Suprapubic skin (tissue), 4 donors: ENCODE data around the gene TMEM178B. TPM values are rescaled to one million over a fixed set of nuclear protein-coding genes. Genes with fewer than 3 reads are reported as not detected.

ENCODE experiments used
- DNase-seq, 2 donors: peaks; one replicate each; pipeline ENCODE4 v3.0.0-alpha.2; 2019; ENCODE audit warnings: low spot score in 2 of 2
- H3K27ac ChIP-seq: fragments of 200-600 bp; sonication (generic); one replicate; pipeline ENCODE4 v1.5.1; 2019
- H3K27me3 ChIP-seq: fragments of 200-600 bp; sonication (generic); one replicate; pipeline ENCODE4 v1.5.1; 2019
- H3K36me3 ChIP-seq: fragments of 200-600 bp; sonication (generic); one replicate; pipeline ENCODE4 v1.5.1; 2019
- H3K4me1 ChIP-seq: fragments of 200-600 bp; sonication (generic); one replicate; pipeline ENCODE4 v1.5.1; 2019
- H3K4me3 ChIP-seq: fragments of 200-600 bp; sonication (generic); one replicate; pipeline ENCODE4 v1.5.1; 2019; ENCODE audit warnings: mild to moderate bottlenecking
- H3K9me3 ChIP-seq: fragments of 200-600 bp; sonication (generic); one replicate; pipeline ENCODE4 v1.5.1; 2019
- CTCF ChIP-seq, 2 donors: fragments of 200-600 bp in 1 of 2; fragments of 450-650 bp in 1 of 2; sonication (generic) in 1 of 2; IDR thresholded peaks; one replicate each; pipeline ENCODE4 v1.5.1; 2016 to 2019; ENCODE audit warnings: antibody characterized with exemption in 2 of 2, mild to moderate bottlenecking in 1 of 2, moderate library complexity in 1 of 2
- EP300 ChIP-seq: sonication (generic); formaldehyde crosslinking; IDR thresholded peaks from one replicate; pipeline ENCODE4 v1.6.1; 2017; ENCODE audit warnings: antibody characterized with exemption
- POLR2A ChIP-seq, 2 donors: fragments of 450-650 bp; IDR thresholded peaks; one replicate each; pipeline ENCODE4 v1.6.1; 2017; ENCODE audit warnings: antibody characterized with exemption in 2 of 2, mild to moderate bottlenecking in 2 of 2, moderate library complexity in 2 of 2
- POLR2AphosphoS5 ChIP-seq, 3 donors: sonication (generic); formaldehyde crosslinking; IDR thresholded peaks; one replicate each; pipeline ENCODE4 v1.6.1; 2017; ENCODE audit warnings: antibody characterized with exemption in 3 of 3
- WGBS: methylation state at CpG from one replicate; pipeline ENCODE4 v1.1.5; 2018; 5-methylcytosine and 5-hydroxymethylcytosine counted together
- total RNA-seq, 4 donors: library from RNA; depleted of rRNA; stranded (reverse); fragments of >200 nt; gene quantifications; one replicate each; pipeline ENCODE4 v1.1.0, GENCODE V29; 2016

TMEM178B gene
- total RNA-seq, 4 donors from 2014 or later = 0.34 to 1.6 (median 0.72) TPM

- Histone ChIP-seq H3K27me3 (no peaks in the 10 kb centered on the region), H3K27ac (no peak overlapping the region), H3K4me1 (no peaks in the 10 kb centered on the region), H3K4me3 (no peak overlapping the region), H3K36me3 (no peaks in the 10 kb centered on the region), H3K9me3 (no peaks in the 10 kb centered on the region)
- 82% methylated on average over 7 of the region's 7 CpGs for WGBS
- no peak for DNase-seq
- TF ChIP-seq CTCF (IDR thresholded peaks at IDR 0.05) (no peak), POLR2AphosphoS5 (IDR thresholded peaks at IDR 0.05) (no peak), EP300 (no peak), POLR2A (IDR thresholded peaks at IDR 0.05) (no peak)
These were observed 336.6 kb downstream of the TMEM178B start for GRCh38 chr7:141410353-141411000.

GRCh38 chr7:141411133-141411532 lies 337.3 kb downstream of the TMEM178B start:
- H3K4me1 ChIP-seq = no peaks in the 10 kb centered on the region
- H3K36me3 ChIP-seq = no peaks in the 10 kb centered on the region
- no peaks in the 10 kb centered on the region for H3K9me3 ChIP-seq
- no peak overlapping the region for H3K4me3 ChIP-seq
- DNase-seq = no peak
- TF ChIP-seq POLR2AphosphoS5 (IDR thresholded peaks at IDR 0.05) = no peak
- no peaks in the 10 kb centered on the region for H3K27me3 ChIP-seq
- no peak overlapping the region for H3K27ac ChIP-seq
- 86% methylated on average over 4 of the region's 4 CpGs for WGBS

GRCh38 chr7:141415999-141416398 lies 342.1 kb downstream of the TMEM178B start:
- no peak for TF ChIP-seq EP300
- TF ChIP-seq POLR2A (IDR thresholded peaks at IDR 0.05) = no peak
- TF ChIP-seq POLR2AphosphoS5 (IDR thresholded peaks at IDR 0.05) = no peak
- TF ChIP-seq CTCF (IDR thresholded peaks at IDR 0.05) = no peak
- Histone ChIP-seq H3K4me1 (no peaks in the 10 kb centered on the region), H3K4me3 (no peak overlapping the region), H3K36me3 (no peaks in the 10 kb centered on the region), H3K9me3 (no peaks in the 10 kb centered on the region), H3K27me3 (no peaks in the 10 kb centered on the region), H3K27ac (no peak overlapping the region)
- DNase-seq = no peak
- 65% methylated on average over 3 of the region's 3 CpGs for WGBS

GRCh38 chr7:141416650-141417270 lies 342.9 kb downstream of the TMEM178B start:
- H3K27ac ChIP-seq = no peak overlapping the region
- no peaks in the 10 kb centered on the region for H3K4me1 ChIP-seq
- H3K27me3 ChIP-seq = no peaks in the 10 kb centered on the region
- no peaks in the 10 kb centered on the region for H3K36me3 ChIP-seq
- WGBS = 70% methylated on average over 9 of the region's 9 CpGs
- no peaks in the 10 kb centered on the region for H3K9me3 ChIP-seq
- TF ChIP-seq POLR2A (IDR thresholded peaks at IDR 0.05) (no peak), CTCF (IDR thresholded peaks at IDR 0.05) (no peak), EP300 (no peak), POLR2AphosphoS5 (IDR thresholded peaks at IDR 0.05) (no peak)
- no peak overlapping the region for H3K4me3 ChIP-seq
- DNase-seq = no peak

GRCh38 chr7:141417506-141417905 lies 343.6 kb downstream of the TMEM178B start:
- no peak for DNase-seq
- 88% methylated on average over 4 of the region's 4 CpGs for WGBS
- H3K9me3 ChIP-seq = no peaks in the 10 kb centered on the region
- TF ChIP-seq POLR2AphosphoS5 (IDR thresholded peaks at IDR 0.05) = no peak
- TF ChIP-seq POLR2A (IDR thresholded peaks at IDR 0.05) = no peak
- no peaks in the 10 kb centered on the region for H3K36me3 ChIP-seq
- H3K27me3 ChIP-seq = no peaks in the 10 kb centered on the region
- H3K4me3 ChIP-seq = no peak overlapping the region
- no peak overlapping the region for H3K27ac ChIP-seq
- no peaks in the 10 kb centered on the region for H3K4me1 ChIP-seq

GRCh38 chr7:141418066-141418465 lies 344.2 kb downstream of the TMEM178B start:
- TF ChIP-seq CTCF (IDR thresholded peaks at IDR 0.05) (no peak), POLR2A (IDR thresholded peaks at IDR 0.05) (no peak), POLR2AphosphoS5 (IDR thresholded peaks at IDR 0.05) (no peak), EP300 (no peak)
- Histone ChIP-seq H3K9me3 (no peaks in the 10 kb centered on the region), H3K27me3 (no peaks in the 10 kb centered on the region), H3K27ac (no peak overlapping the region), H3K4me3 (no peak overlapping the region), H3K4me1 (no peaks in the 10 kb centered on the region), H3K36me3 (no peaks in the 10 kb centered on the region)
- 83% methylated on average over 1 of the region's 1 CpG for WGBS
- no peak for DNase-seq
